Mesothelial cell of epicardium (in vitro differentiated cells): Measurements from ENCODE around the gene SNX19. TPM values are rescaled to one million over a fixed set of nuclear protein-coding genes. Genes with fewer than 3 reads are reported as not detected.

Experiments
- DNase-seq, 2 experiments: peaks; one replicate each; pipeline ENCODE4 v3.0.0; 2021; ENCODE audit warnings: low spot score in 2 of 2; ENCODE audit not compliant: unreplicated experiment in 2 of 2
- H3K27ac Mint-ChIP-seq: 2 replicates; pipeline ENCODE4 v1.8.0; 2021; ENCODE audit warnings: mixed read lengths
- H3K27me3 Mint-ChIP-seq: 2 replicates; pipeline ENCODE4 v1.8.0; 2021; ENCODE audit warnings: low read depth, mixed read lengths
- H3K36me3 Mint-ChIP-seq: 2 replicates; pipeline ENCODE4 v1.8.0; 2021; ENCODE audit warnings: mixed read lengths
- H3K4me1 Mint-ChIP-seq: 2 replicates; pipeline ENCODE4 v1.8.0; 2021; ENCODE audit warnings: mixed read lengths
- H3K4me3 Mint-ChIP-seq: 2 replicates; pipeline ENCODE4 v1.8.0; 2021; ENCODE audit warnings: mild to moderate bottlenecking, moderate library complexity, mixed read lengths
- H3K9me3 Mint-ChIP-seq: 2 replicates; pipeline ENCODE4 v1.8.0; 2021; ENCODE audit warnings: mixed read lengths
- total RNA-seq: library from RNA; stranded (reverse); gene quantifications from 3 replicates; pipeline ENCODE4 v1.2.1, GENCODE V29; 2021
- TF ChIP-seq, protein P1 (sequence below): fragments of 200-600 bp; sonication (generic); IDR thresholded peaks from one replicate; pipeline ENCODE4 v1.5.0; 2021; ENCODE audit warnings: antibody characterized with exemption; ENCODE audit not compliant: unreplicated experiment

SNX19 gene
- total RNA-seq, 1 donor from 2014 or later: 60.1 TPM

DNA sequence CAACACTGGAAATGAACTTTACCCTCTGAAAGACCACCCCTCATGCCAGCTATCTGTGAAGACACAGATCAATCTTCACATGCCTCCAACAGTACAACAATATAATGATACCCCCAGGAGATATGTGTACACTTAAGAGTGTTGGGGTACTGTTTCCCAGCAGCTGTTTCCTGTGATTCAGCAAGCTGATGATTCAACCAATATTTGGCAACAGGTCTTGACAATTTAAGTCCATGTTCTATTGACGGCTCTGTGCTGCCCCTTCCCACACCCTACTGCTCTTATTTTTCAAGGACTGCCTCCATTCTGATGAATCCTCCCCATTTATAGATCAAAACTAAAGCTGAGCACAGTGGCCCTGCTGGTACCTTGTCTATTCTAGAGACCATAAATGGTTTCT lies 6.6 kb downstream of the SNX19 start:
- Mint-ChIP-seq H3K27me3 (no peaks in the 10 kb centered on the region), H3K4me3 (no peak overlapping the region), H3K9me3 (no peaks in the 10 kb centered on the region), H3K4me1 (peaks cover 3% of the 10 kb centered on the region), H3K36me3 (peaks cover 34% of the 10 kb centered on the region), H3K27ac (no peak overlapping the region)
- TF ChIP-seq, protein P1, sequence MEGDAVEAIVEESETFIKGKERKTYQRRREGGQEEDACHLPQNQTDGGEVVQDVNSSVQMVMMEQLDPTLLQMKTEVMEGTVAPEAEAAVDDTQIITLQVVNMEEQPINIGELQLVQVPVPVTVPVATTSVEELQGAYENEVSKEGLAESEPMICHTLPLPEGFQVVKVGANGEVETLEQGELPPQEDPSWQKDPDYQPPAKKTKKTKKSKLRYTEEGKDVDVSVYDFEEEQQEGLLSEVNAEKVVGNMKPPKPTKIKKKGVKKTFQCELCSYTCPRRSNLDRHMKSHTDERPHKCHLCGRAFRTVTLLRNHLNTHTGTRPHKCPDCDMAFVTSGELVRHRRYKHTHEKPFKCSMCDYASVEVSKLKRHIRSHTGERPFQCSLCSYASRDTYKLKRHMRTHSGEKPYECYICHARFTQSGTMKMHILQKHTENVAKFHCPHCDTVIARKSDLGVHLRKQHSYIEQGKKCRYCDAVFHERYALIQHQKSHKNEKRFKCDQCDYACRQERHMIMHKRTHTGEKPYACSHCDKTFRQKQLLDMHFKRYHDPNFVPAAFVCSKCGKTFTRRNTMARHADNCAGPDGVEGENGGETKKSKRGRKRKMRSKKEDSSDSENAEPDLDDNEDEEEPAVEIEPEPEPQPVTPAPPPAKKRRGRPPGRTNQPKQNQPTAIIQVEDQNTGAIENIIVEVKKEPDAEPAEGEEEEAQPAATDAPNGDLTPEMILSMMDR: no peak
- no peak for DNase-seq

DNA sequence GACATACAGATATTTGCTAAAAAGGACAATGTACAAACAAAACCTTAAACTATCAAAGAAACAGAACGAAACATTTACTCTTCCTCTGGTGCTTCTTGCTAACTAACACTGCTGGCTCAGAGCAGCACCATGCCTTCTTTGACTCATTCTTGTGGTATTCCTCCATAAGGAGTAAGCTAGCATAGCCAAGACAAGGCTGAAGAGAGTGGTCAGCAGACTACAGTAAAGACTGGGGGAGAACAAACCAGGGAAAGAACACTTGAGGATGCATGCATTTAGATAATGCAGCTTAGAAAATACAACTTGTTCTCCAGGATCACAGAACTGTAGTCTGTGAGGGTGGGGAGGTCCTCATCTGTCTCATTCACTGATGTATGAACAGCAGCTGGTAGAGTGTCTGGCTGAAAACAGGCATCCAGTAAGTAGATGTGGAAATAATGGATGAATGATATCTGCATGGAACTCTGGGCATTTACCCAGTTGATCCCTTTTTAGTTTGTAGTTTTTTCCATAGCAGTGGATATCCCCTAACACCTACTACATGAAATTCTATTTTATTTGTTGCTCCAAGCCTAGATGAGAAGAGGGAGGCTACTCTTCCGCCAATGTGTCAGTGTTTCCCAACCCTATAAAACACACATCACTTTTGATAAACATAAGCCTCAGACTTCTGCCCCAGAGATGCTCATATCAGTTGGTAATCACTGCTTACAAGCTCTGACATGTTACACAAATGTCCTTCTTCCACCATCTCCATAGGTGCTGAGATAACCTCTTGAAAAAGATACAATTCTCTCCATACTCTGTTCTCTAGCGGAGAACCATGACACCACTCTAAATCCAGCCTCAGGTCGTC lies 7.3 kb downstream of the SNX19 start:
- Mint-ChIP-seq H3K27ac (no peak overlapping the region), H3K27me3 (no peaks in the 10 kb centered on the region), H3K36me3 (peaks cover 39% of the 10 kb centered on the region), H3K4me3 (no peak overlapping the region), H3K4me1 (peaks cover 3% of the 10 kb centered on the region), H3K9me3 (no peaks in the 10 kb centered on the region)
- no peak for DNase-seq
- TF ChIP-seq, protein P1: no peak

DNA sequence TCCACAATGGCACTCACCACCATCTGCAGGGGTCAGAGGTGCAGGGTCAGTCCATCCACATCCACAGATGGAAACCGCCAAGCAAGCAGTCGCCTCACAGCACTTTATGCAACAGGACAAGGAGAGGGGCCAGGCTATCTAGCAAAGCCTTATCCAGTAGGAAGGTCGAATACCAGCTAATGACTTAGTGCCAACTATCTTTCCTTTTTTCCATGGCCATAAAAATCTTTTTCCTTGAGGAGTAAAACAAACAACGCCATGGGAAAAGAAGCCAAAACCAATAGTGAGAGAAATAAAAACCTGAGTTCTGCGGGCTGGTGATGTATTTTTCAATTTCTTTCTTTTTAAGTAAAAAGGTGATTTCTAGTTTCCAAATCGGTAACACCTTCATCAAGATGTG lies 8.2 kb downstream of the SNX19 start:
- TF ChIP-seq, protein P1: no peak
- no peak for DNase-seq
- Mint-ChIP-seq H3K9me3 (no peaks in the 10 kb centered on the region), H3K27ac (no peak overlapping the region), H3K4me3 (no peak overlapping the region), H3K27me3 (no peaks in the 10 kb centered on the region), H3K36me3 (peaks cover 35% of the 10 kb centered on the region), H3K4me1 (no peaks in the 10 kb centered on the region)

DNA sequence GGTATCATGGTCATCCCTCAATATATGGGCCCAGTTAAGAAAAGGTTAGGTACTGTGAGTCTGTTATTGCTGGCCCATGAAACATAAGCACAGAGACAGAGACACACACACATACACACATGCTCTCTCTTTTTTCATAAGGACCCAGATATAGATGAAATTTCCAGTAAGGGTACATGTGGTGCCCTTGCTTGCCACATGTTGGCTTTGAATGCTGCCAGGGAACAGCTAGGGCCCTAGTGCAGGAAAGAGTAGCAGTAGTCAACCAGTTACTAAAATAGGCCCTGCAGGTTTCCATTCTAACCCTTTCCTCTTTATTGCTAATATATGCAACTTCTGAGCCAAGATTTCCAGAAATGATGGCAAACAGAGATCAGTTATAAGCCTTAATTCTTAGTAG lies 9.1 kb downstream of the SNX19 start:
- Mint-ChIP-seq H3K9me3 (no peaks in the 10 kb centered on the region), H3K4me3 (no peak overlapping the region), H3K4me1 (no peaks in the 10 kb centered on the region), H3K36me3 (peaks cover 41% of the 10 kb centered on the region), H3K27ac (no peak overlapping the region), H3K27me3 (no peaks in the 10 kb centered on the region)
- TF ChIP-seq, protein P1: no peak
- DNase-seq: no peak

DNA sequence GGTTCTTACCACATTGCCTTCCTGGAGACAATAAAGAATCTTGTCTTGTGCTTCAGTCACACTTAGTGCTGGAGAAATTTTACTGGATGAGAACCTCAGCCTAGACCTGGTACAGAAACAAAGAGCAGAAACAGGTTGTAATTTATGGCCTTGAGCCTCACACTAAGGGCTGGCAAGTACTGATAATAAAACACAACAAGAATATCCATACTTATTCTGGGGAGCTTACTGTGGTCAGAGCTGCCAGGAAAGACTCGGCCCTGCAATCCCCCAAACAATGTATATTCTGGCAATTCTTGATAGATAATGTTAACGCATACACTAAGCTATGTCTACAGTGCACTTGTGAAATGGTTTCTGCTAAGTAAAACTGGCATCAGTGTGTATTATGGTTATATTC lies 9.7 kb downstream of the SNX19 start:
- Mint-ChIP-seq H3K9me3 (no peaks in the 10 kb centered on the region), H3K36me3 (peaks cover 37% of the 10 kb centered on the region), H3K27ac (no peak overlapping the region), H3K4me3 (no peak overlapping the region), H3K4me1 (no peaks in the 10 kb centered on the region), H3K27me3 (no peaks in the 10 kb centered on the region)
- no peak for DNase-seq
- TF ChIP-seq, protein P1: no peak
